Left lung (tissue), 10 donors: Measurements from ENCODE around the gene ENOPH1. TPM values are rescaled to one million over a fixed set of nuclear protein-coding genes. Genes with fewer than 3 reads are reported as not detected.

ENCODE experiments used
- ATAC-seq: fragments of 200-7000 bp; cut with Tn5 transposase; one replicate; pipeline ENCODE4 v1.9.1; 2020; ENCODE audit warnings: moderate library complexity
- DNase-seq, 4 donors: peaks; one replicate each; pipeline ENCODE4 v3.0.0-alpha.2; 2013 to 2020
- H3K27ac ChIP-seq, 2 donors: fragments of 200-600 bp; sonication (generic) in 1 of 2; one replicate each; pipeline versions ENCODE4 v1.5.0 to v1.8.0; 2020 to 2021
- H3K27me3 ChIP-seq, 2 donors: fragments of 200-600 bp; sonication (generic) in 1 of 2; one replicate each; pipeline versions ENCODE4 v1.5.0 to v1.8.0; 2020 to 2021
- H3K36me3 ChIP-seq, 2 donors: fragments of 200-600 bp; sonication (generic) in 1 of 2; one replicate each; pipeline versions ENCODE4 v1.5.0 to v1.8.0; 2020 to 2021
- H3K4me1 ChIP-seq, 2 donors: fragments of 200-600 bp; one replicate each; pipeline ENCODE4 v1.8.0; 2021
- H3K4me3 ChIP-seq, 2 donors: fragments of 200-600 bp; sonication (generic) in 1 of 2; one replicate each; pipeline versions ENCODE4 v1.5.0 to v1.8.0; 2020 to 2021; ENCODE audit warnings: mild to moderate bottlenecking in 1 of 2
- H3K9me3 ChIP-seq, 2 donors: fragments of 200-600 bp; sonication (generic) in 1 of 2; one replicate each; pipeline versions ENCODE4 v1.5.0 to v1.8.0; 2020 to 2021
- CTCF ChIP-seq, 2 donors: fragments of 200-600 bp; sonication (generic) in 1 of 2; IDR thresholded peaks; one replicate each; pipeline versions ENCODE4 v1.5.0 to v1.8.0; 2021; ENCODE audit warnings: antibody characterized with exemption in 2 of 2
- intact Hi-C, 2 donors: fragments of 100-400 bp; cut with DNase I; formaldehyde crosslinking; loops; one replicate each; pipeline versions ENCODE4 v1.11.2 to v1.14.2; 2022
- polyA plus RNA-seq, 6 donors: library from polyadenylated mRNA; unstranded; fragments of 120-200 nt; gene quantifications; one replicate each; pipeline ENCODE4 v1.2.1, GENCODE V29; 2013; ENCODE audit not compliant: insufficient read length in 6 of 6
- total RNA-seq, 2 donors: library from RNA; stranded (reverse); fragmentation: NEBNext Ultra II Directional; extraction: Animal tissue kit (Norgen Biotek cat#: 25700); gene quantifications; one replicate each; pipeline ENCODE4 v1.2.1, GENCODE V29; 2021
- donor health status: DM: no; HTN: yes; CAD: no.
- donor health status: DM: no; HTN: no; CAD: no.

Gene ENOPH1
- total and polyA plus RNA-seq, 8 donors = 26.1 to 57.0 (median 51.9) TPM

- TF ChIP-seq CTCF (IDR thresholded peaks at IDR 0.05) = no peak
- H3K9me3 ChIP-seq = no peaks in the 10 kb centered on the region
- peaks cover 8 to 54% of the 10 kb centered on the region in 2 donors for H3K36me3 ChIP-seq
- no peaks in the 10 kb centered on the region for H3K27me3 ChIP-seq
- H3K4me1 ChIP-seq = peaks cover 10 to 44% of the 10 kb centered on the region in 2 donors
- intact Hi-C loops = loop anchor here in 1 of 2 donors (10.0 kb wide), 1 partner anchor 51 kb away; the partner anchor contains the start of gene HNRNPD
- H3K4me3 ChIP-seq = no peak overlapping the region
- H3K27ac ChIP-seq = no peak overlapping the region
- ATAC-seq (no peak), DNase-seq (no peak)
These were observed 4.9 kb upstream of the ENOPH1 start for GRCh38 chr4:82425478-82425877.

- H3K4me1 ChIP-seq = peaks cover 17 to 67% of the 10 kb centered on the region in 2 donors
- no peak for TF ChIP-seq CTCF (IDR thresholded peaks at IDR 0.05)
- H3K27ac ChIP-seq = peak overlapping the region in 1 of 2 donors; percentile 99
- peak overlapping the region; percentile 86 to 97 for H3K4me3 ChIP-seq
- no peak for ATAC-seq
- DNase-seq = no peak
- H3K9me3 ChIP-seq = no peaks in the 10 kb centered on the region
- H3K36me3 ChIP-seq = peaks cover 8 to 39% of the 10 kb centered on the region in 2 donors
- intact Hi-C loops = loop anchor here in 1 of 2 donors (10.0 kb wide), 1 partner anchor 54 kb away; the partner anchor contains the start of gene HNRNPD
- no peaks in the 10 kb centered on the region for H3K27me3 ChIP-seq
These were observed 1.8 kb upstream of the ENOPH1 start for GRCh38 chr4:82428526-82428968.

GRCh38 chr4:82428969-82429727, 1.2 kb upstream of the ENOPH1 start:
- Histone ChIP-seq H3K9me3 (no peaks in the 10 kb centered on the region), H3K27me3 (no peaks in the 10 kb centered on the region), H3K4me1 (peaks cover 17 to 62% of the 10 kb centered on the region in 2 donors), H3K36me3 (peaks cover 6 to 33% of the 10 kb centered on the region in 2 donors), H3K27ac (peak overlapping the region; percentile 99), H3K4me3 (peak overlapping the region; percentile 86 to 97)
- DNase-seq (peak; percentile 93 to 97 (median 95)), ATAC-seq (peak; percentile 85)
- intact Hi-C loops = loop anchor here in 1 of 2 donors (10.0 kb wide), 1 partner anchor 54 kb away; the partner anchor contains the start of gene HNRNPD
- peak; percentile 92 to 100 for TF ChIP-seq CTCF (IDR thresholded peaks at IDR 0.05)

GRCh38 chr4:82429728-82430192, 630 bp upstream of the ENOPH1 start:
- DNase-seq (peak in 2 of 4 donors; percentile 81 to 94), ATAC-seq (no peak)
- Histone ChIP-seq H3K36me3 (peaks cover 4 to 27% of the 10 kb centered on the region in 2 donors), H3K9me3 (no peaks in the 10 kb centered on the region), H3K27me3 (no peaks in the 10 kb centered on the region), H3K27ac (peak overlapping the region; percentile 99), H3K4me1 (peaks cover 17 to 59% of the 10 kb centered on the region in 2 donors), H3K4me3 (peak overlapping the region; percentile 86 to 97)
- intact Hi-C loops = loop anchor here in 1 of 2 donors (10.0 kb wide), 1 partner anchor 55 kb away; the partner anchor contains the start of gene HNRNPD
- peak in 1 of 2 donors; percentile 23 for TF ChIP-seq CTCF (IDR thresholded peaks at IDR 0.05)
